HepG2 (cell line): ENCODE measurements around the gene PCYT2. TPM values are rescaled to one million over a fixed set of nuclear protein-coding genes. Genes with fewer than 3 reads are reported as not detected.

ENCODE experiments used
- ATF2 ChIP-seq: sonication (generic); formaldehyde crosslinking; IDR thresholded peaks from 2 replicates; pipeline ENCODE4 v1.4.0; 2020; ENCODE audit warnings: missing genetic modification reagents
- CBFB ChIP-seq: sonication (generic); formaldehyde crosslinking; IDR thresholded peaks from 2 replicates; pipeline ENCODE4 v1.4.0; 2020; ENCODE audit warnings: missing genetic modification reagents
- CTCF ChIP-seq: sonication (generic); formaldehyde crosslinking; IDR thresholded peaks from 2 replicates; pipeline ENCODE4 v1.5.0; 2020; ENCODE audit warnings: mild to moderate bottlenecking, missing genetic modification reagents, moderate library complexity
- DNMT1 ChIP-seq: sonication (generic); formaldehyde crosslinking; IDR thresholded peaks from 2 replicates; pipeline ENCODE4 v1.5.1; 2020; ENCODE audit warnings: mild to moderate bottlenecking, missing genetic modification reagents
- DR1 ChIP-seq: sonication (generic); formaldehyde crosslinking; IDR thresholded peaks from 2 replicates; pipeline ENCODE4 v1.8.0; 2021; ENCODE audit warnings: mild to moderate bottlenecking, missing genetic modification reagents, inconsistent platforms
- GATAD2A ChIP-seq: IDR thresholded peaks from 2 replicates; pipeline ENCODE4 v1.6.1; 2016
- HIVEP1 ChIP-seq: sonication (generic); formaldehyde crosslinking; IDR thresholded peaks from 2 replicates; pipeline ENCODE4 v1.4.0; 2020; ENCODE audit warnings: mild to moderate bottlenecking, missing genetic modification reagents
- MAZ ChIP-seq, 2 experiments: sonication (generic) in 1 of 2; formaldehyde crosslinking in 1 of 2; IDR thresholded peaks; 2 replicates each; pipeline versions ENCODE4 v1.5.0 to v1.6.1; 2012 to 2020; ENCODE audit warnings: low read depth in 2 of 2, mild to moderate bottlenecking in 2 of 2, borderline replicate concordance in 1 of 2, improper control_type of control experiment in 1 of 2, low read length in 1 of 2, missing genetic modification reagents in 1 of 2, moderate library complexity in 1 of 2
- PHF21A ChIP-seq: sonication (generic); formaldehyde crosslinking; IDR thresholded peaks from 2 replicates; pipeline ENCODE4 v1.5.0; 2020; ENCODE audit warnings: mild to moderate bottlenecking, missing genetic modification reagents
- RARG ChIP-seq: sonication (generic); formaldehyde crosslinking; IDR thresholded peaks from 2 replicates; pipeline ENCODE4 v1.4.0; 2020; ENCODE audit warnings: low read depth, mild to moderate bottlenecking, missing genetic modification reagents
- SCMH1 ChIP-seq: sonication (generic); formaldehyde crosslinking; IDR thresholded peaks from 2 replicates; pipeline ENCODE4 v1.9.0; 2021; ENCODE audit warnings: missing genetic modification reagents, mild to moderate bottlenecking, borderline replicate concordance
- SOX5 ChIP-seq: IDR thresholded peaks from 2 replicates; pipeline ENCODE4 v1.6.1; 2016; ENCODE audit warnings: borderline replicate concordance
- SOX6 ChIP-seq, 2 experiments: fragments of 450-650 bp in 1 of 2; sonication (generic) in 1 of 2; formaldehyde crosslinking in 1 of 2; IDR thresholded peaks; 2 replicates each; pipeline versions ENCODE4 v1.4.0 to v1.6.1; 2017 to 2020; ENCODE audit warnings: antibody characterized with exemption in 1 of 2, mild to moderate bottlenecking in 1 of 2, missing genetic modification reagents in 1 of 2
- TOPORS ChIP-seq: sonication (generic); formaldehyde crosslinking; IDR thresholded peaks from 2 replicates; pipeline ENCODE4 v1.8.0; 2023; ENCODE audit warnings: mild to moderate bottlenecking, missing genetic modification reagents
- U2AF1 ChIP-seq: fragments of 200-400 bp; formaldehyde crosslinking; optimal IDR thresholded peaks from 2 replicates; pipeline ENCODE3; 2017; ENCODE audit warnings: mild to moderate bottlenecking, low read depth, low read length
- ZBTB7B ChIP-seq: sonication (generic); formaldehyde crosslinking; IDR thresholded peaks from 2 replicates; pipeline ENCODE4 v1.4.0; 2020; ENCODE audit warnings: missing genetic modification reagents
- ZC3H13 ChIP-seq: sonication (generic); formaldehyde crosslinking; IDR thresholded peaks from 2 replicates; pipeline ENCODE4 v1.8.1; 2023; ENCODE audit warnings: mild to moderate bottlenecking, missing genetic modification reagents, moderate library complexity
- ZNF282 ChIP-seq: fragments of 450-650 bp; IDR thresholded peaks from 2 replicates; pipeline ENCODE4 v1.6.1; 2018; ENCODE audit not compliant: partially characterized antibody
- ZNF333 ChIP-seq: sonication (generic); formaldehyde crosslinking; IDR thresholded peaks from 2 replicates; pipeline ENCODE4 v1.4.0; 2020; ENCODE audit warnings: mild to moderate bottlenecking, missing genetic modification reagents, borderline replicate concordance
- ZNF367 ChIP-seq: sonication (generic); formaldehyde crosslinking; IDR thresholded peaks from 2 replicates; pipeline ENCODE4 v1.4.0; 2020; ENCODE audit warnings: missing genetic modification reagents, borderline replicate concordance
- ZNF512B ChIP-seq: sonication (generic); formaldehyde crosslinking; IDR thresholded peaks from 2 replicates; pipeline ENCODE4 v1.5.1; 2020; ENCODE audit warnings: missing genetic modification reagents, mild to moderate bottlenecking, borderline replicate concordance
- ZNF652 ChIP-seq: IDR thresholded peaks from 2 replicates; pipeline ENCODE4 v1.6.1; 2016; ENCODE audit warnings: low read depth, borderline replicate concordance
- ZNF703 ChIP-seq: sonication (generic); formaldehyde crosslinking; IDR thresholded peaks from 2 replicates; pipeline ENCODE4 v1.5.1; 2020; ENCODE audit warnings: missing genetic modification reagents, mild to moderate bottlenecking, moderate library complexity, borderline replicate concordance
- ZSCAN30 ChIP-seq: sonication (generic); formaldehyde crosslinking; IDR thresholded peaks from 2 replicates; pipeline ENCODE4 v1.5.0; 2020; ENCODE audit warnings: mild to moderate bottlenecking, missing genetic modification reagents
- ZSCAN9 ChIP-seq: IDR thresholded peaks from 2 replicates; pipeline ENCODE4 v1.6.1; 2016; ENCODE audit warnings: borderline replicate concordance
- polyA plus RNA-seq, 8 experiments: library from polyadenylated mRNA; depleted of rRNA in 3 of 8; stranded (reverse) in 7 of 8; unstranded in 1 of 8; fragments of >200 nt; fragmentation: Illumina TruSeq in 4 of 8; extraction: Trizol in 4 of 8; gene quantifications; 2 replicates each; pipeline versions ENCODE4 v1.2.1 to v1.2.3, GENCODE V29; 2011 to 2016; ENCODE audit warnings: low read depth in 4 of 8, missing spikeins in 1 of 8, mixed read lengths in 1 of 8; ENCODE audit not compliant: insufficient read depth in 1 of 8
- total RNA-seq, 5 experiments: library from RNA; depleted of rRNA; stranded (reverse); fragments of >200 nt; fragmentation: Illumina TruSeq; extraction: Trizol; gene quantifications; 2 replicates each; pipeline ENCODE4 v1.2.3, GENCODE V29; 2016; ENCODE audit warnings: low read depth in 1 of 5

Gene PCYT2
- total and polyA plus RNA-seq, 2 of the 13 experiments (the other 11 are each of a cell fraction or from before 2014, with no cell fraction given): 147 to 297 TPM

- TF ChIP-seq MAZ (IDR thresholded peaks at IDR 0.05; ENCODE audit: borderline replicate concordance, low read depth, low read length) (peak; percentile 14; the same call in 1 of the 2 replicates), MAZ (CRISPR knock-in tag; IDR thresholded peaks at IDR 0.05; ENCODE audit: low read depth) (no peak; the same call in 1 of the 2 replicates), ZNF367 (no peak), U2AF1 (no peak), SCMH1 (CRISPR knock-in tag) (no peak), HIVEP1 (CRISPR knock-in tag) (no peak; the same call in 1 of the 2 replicates), RARG (CRISPR knock-in tag) (no peak), DR1 (CRISPR knock-in tag) (no peak; the same call in 1 of the 2 replicates), SOX6 (IDR thresholded peaks at IDR 0.05) (no peak), SOX6 (CRISPR knock-in tag; IDR thresholded peaks at IDR 0.05) (no peak; the same call in 1 of the 2 replicates), CBFB (CRISPR knock-in tag) (no peak), ZNF512B (CRISPR knock-in tag) (no peak), ZBTB7B (CRISPR knock-in tag) (no peak), ZSCAN9 (0 out of 2 replicates have a peak, but pooled peaks have one; percentile 7), ZNF282 (no peak), ZSCAN30 (CRISPR knock-in tag) (no peak), TOPORS (CRISPR knock-in tag) (0 out of 2 replicates have a peak, but pooled peaks have one; percentile 17), ZNF333 (CRISPR knock-in tag) (no peak), ZC3H13 (CRISPR knock-in tag) (peak; percentile 98), ZNF703 (CRISPR knock-in tag) (0 out of 2 replicates have a peak, but pooled peaks have one; percentile 13), ZNF652 (CRISPR knock-in tag) (no peak), DNMT1 (peak; percentile 9; the same call in 1 of the 2 replicates), GATAD2A (CRISPR knock-in tag) (no peak), CTCF (0 out of 2 replicates have a peak, but pooled peaks have one; percentile 1), PHF21A (CRISPR knock-in tag) (no peak), ATF2 (CRISPR knock-in tag) (no peak; the same call in 1 of the 2 replicates), SOX5 (CRISPR knock-in tag) (no peak)
These were observed 43.1 kb downstream of the PCYT2 start (continued) for GRCh38 chr17:81867991-81868673.
